OCI-M1 (cell line): ENCODE results near the gene ZNF598.
"Not testable (repeated sequence)": the region's sequence is repeated elsewhere in the genome, so short reads cannot be mapped to it uniquely, and the experiment has no call there.

ENCODE experiments used
- DNase-seq: peaks from one replicate; lab custom pipeline; 2025; lab: John Stamatoyannopoulos, UW

ZNF598 gene

DNA sequence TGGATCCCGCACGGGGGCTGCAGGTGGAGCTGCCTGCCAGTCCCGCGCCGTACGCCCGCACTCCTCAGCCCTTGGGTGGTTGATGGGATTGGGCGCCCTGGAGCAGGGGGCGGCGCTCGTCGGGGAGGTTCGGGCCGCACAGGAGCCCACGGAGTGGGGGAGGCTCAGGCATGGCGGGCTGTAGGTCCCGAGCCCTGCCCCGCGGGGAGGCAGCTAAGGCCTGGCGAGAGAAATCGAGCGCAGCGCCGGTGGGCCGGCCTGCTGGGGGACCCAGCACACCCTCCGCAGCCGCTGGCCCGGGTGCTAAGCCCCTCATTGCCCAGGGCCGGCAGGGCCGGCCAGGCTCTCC lies 51.5 kb downstream of the ZNF598 start:
- not testable (repeated sequence) for DNase-seq

DNA sequence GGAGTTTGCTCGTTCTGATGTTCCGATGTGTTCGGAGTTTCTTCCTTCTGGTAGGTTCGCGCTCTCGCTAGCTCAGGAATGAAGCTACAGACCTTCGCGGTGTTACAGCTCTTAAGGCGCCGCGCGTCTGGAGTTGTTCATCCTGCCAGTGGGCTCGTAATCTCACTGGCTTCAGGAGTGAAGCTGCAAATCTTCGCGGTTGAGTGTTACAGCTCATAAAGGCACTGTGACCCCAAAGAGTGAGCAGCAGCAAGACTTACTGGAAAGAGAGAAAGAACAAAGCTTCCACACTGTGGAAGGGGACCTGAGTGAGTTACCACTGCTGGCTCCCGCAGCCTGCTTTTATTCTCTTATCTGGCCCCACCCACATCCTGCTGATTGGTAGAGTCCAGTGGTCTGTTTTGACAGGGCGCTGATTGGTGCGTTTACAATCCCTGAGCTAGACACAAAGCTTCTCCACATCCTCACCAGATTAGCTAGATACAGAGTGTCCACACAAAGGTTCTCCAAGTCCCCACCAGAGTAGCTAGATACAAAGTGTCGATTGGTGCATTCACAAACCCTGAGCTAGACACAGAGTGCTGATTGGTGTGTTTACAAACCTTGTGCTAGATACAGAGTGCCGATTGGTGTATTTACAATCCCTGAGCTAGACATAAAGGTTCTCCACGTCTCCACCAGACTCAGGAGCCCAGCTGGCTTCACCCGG lies 52.0 kb downstream of the ZNF598 start:
- DNase-seq: not testable (repeated sequence)

DNA sequence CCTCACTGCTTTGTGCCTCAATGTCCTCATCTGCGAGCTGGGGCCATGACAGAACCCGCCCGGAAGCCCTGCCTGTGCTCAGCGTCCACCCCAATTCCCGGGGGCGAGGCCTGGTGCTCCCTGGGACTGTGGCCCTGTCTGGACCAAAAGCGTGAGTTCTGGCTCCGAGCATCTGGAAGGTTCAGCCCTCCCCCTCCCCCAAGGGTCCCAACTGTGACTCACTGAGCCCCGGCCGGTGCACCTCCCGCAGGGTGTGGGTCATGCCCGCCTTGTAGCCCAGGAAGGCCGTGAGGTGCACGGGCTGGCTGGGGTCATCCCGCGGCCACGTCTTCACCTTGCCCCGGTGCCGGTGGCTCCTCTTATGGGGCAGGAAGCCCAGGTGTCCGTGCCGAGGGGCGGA lies 55.9 kb downstream of the ZNF598 start:
- DNase-seq: no peak

DNA sequence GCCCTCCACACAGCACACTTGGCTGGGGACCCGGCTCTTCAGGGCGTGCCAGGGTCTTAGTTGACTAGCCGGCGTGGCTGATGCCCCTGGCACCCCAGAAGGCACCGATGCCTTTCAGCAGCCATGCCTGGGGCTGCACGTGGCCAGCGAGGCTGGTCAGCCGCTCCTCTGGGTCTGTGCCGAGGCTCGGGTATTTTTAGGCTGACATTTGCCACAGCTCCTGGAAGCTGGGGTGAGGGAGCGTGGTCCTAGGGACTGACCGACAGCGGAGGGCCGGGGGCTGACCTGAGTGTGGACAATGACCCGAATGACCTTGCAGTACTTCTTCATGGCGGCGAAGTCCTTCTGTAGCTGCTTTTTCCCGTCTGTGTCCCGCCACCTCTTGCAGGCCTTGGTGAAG lies 59.1 kb downstream of the ZNF598 start:
- DNase-seq: no peak

DNA sequence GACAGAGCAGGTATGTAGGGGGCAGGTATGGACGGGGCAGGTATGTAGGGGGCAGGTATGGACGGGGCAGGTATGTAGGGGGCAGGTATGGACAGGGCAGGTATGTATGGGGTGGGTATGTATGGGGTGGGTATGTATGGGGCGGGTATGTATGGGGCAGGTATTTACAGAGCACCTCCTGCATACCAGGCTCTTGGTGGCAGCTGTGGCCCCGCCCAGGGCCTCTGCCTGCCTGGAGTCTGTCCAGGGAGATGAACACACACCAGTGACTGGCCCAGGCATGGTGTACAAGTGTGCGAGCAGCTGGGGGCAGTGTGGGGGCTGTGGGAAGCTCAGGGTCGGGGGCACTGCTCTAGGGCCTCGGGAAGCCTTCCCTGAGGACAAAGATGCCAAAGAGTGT lies 59.6 kb downstream of the ZNF598 start:
- no peak for DNase-seq

DNA sequence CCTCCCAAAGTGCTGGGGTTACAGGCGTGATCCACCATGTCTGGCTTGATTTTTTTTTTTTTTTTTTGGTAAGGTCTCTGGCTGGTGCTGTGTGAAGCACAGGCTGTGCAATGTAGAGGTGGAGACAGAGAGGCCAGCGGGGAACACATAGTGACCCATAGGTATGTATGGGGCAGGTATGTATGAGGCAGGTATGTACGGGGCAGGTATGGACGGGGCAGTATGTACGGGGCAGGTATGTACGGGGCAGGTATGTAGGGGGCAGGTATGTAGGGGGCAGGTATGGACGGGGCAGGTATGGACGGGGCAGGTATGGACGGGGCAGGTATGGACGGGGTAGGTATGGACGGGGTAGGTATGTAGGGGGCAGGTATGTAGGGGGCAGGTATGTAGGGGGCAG lies 60.1 kb downstream of the ZNF598 start:
- no peak for DNase-seq
